NCI-H82 treated with DMSO at 0.1 percent for 48 hours (cell line): Measurements from ENCODE around the gene COL4A1.

ENCODE experiments used
- DNase-seq: peaks from one replicate; lab custom pipeline; 2025; ENCODE audit not compliant: unreplicated experiment; lab: John Stamatoyannopoulos, UW

Gene COL4A1

GRCh38 chr13:110225609-110226574 is 81.1 kb downstream of the COL4A1 start:
- no peak for DNase-seq

- DNase-seq = no peak
Measured at GRCh38 chr13:110225003-110225402, 82.0 kb downstream of the COL4A1 start.

- DNase-seq = no peak
Measured at GRCh38 chr13:110224519-110224918, 82.4 kb downstream of the COL4A1 start.

GRCh38 chr13:110221406-110222117 is 85.4 kb downstream of the COL4A1 start:
- DNase-seq = no peak

- DNase-seq = no peak
Measured at GRCh38 chr13:110220471-110220870, 86.5 kb downstream of the COL4A1 start.

GRCh38 chr13:110218581-110219201 is 88.3 kb downstream of the COL4A1 start:
- no peak for DNase-seq

- DNase-seq = no peak
Measured at GRCh38 chr13:110217811-110218210, 89.1 kb downstream of the COL4A1 start.

- no peak for DNase-seq
Measured at GRCh38 chr13:110217085-110217484, 89.9 kb downstream of the COL4A1 start.

- no peak for DNase-seq
Measured at GRCh38 chr13:110216398-110217041, 90.4 kb downstream of the COL4A1 start.

GRCh38 chr13:110216006-110216397 is 91.0 kb downstream of the COL4A1 start:
- DNase-seq = no peak

- DNase-seq = no peak
Measured at GRCh38 chr13:110215606-110216005, 91.4 kb downstream of the COL4A1 start.

- DNase-seq = no peak
Measured at GRCh38 chr13:110214637-110215036, 92.3 kb downstream of the COL4A1 start.

GRCh38 chr13:110213461-110214074 is 93.4 kb downstream of the COL4A1 start:
- no peak for DNase-seq

GRCh38 chr13:110212529-110212928 is 94.4 kb downstream of the COL4A1 start:
- DNase-seq = no peak

GRCh38 chr13:110211735-110212134 is 95.2 kb downstream of the COL4A1 start:
- DNase-seq = no peak

- DNase-seq = no peak
Measured at GRCh38 chr13:110211046-110211445, 95.9 kb downstream of the COL4A1 start.

GRCh38 chr13:110210604-110210985 is 96.4 kb downstream of the COL4A1 start:
- DNase-seq = no peak

- DNase-seq = no peak
Measured at GRCh38 chr13:110209950-110210603, 96.9 kb downstream of the COL4A1 start.

GRCh38 chr13:110208116-110208515 is 98.8 kb downstream of the COL4A1 start:
- no peak for DNase-seq

GRCh38 chr13:110206996-110207395 is 100.0 kb downstream of the COL4A1 start:
- DNase-seq = no peak
